Inferior parietal cortex (tissue), 1 donor: ENCODE results near the gene PIK3CB.

ENCODE experiments used
- DNase-seq: peaks from one replicate; pipeline ENCODE4 v3.0.0-alpha.2; 2016; ENCODE audit errors: extremely low spot score

Gene PIK3CB

DNA sequence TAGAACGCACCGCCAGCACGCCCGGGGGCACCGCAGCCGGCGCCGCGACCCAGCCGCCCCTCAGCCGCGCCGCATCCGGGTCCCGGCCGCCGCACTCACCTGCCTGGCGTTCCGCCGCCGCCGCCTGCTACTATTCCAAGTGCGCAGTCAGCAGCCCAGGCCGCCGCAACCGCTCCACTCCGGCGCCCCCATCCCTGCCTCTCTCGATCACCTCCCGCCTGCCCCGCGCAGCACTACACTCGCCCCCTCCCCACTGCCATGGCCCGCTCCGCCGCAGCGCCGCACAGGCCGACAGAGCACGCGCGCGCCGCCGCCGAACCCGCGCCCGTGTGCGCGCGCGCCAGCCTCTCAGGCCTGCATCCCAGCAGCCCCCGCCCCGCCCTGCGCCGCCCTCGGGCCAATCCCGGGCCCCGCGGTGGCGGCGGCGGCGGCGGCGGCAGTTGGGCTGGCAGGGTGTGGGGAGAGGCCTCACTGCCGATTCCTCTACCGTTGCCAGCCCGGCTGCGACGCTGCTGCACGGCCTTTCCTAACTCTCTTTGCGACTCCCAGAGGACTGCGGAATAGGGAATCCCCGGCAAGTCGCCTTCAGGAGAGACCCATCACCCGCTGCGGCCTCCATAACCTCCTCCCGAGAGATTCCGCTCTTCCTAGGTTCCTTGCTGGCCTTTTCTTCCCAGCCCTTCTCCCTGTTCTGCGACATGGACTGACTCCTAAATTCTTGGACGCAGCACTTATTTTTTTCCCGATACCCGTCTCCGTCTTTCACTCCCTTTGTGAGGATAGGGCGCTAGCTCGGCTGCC, at the start of gene PIK3CB:
TSS of gene PIK3CB (minus strand) at position 333 of the 801 bp plus-strand sequence. CDS start 75,585 bp downstream, outside the sequence.
- DNase-seq = peak; percentile 73

DNA sequence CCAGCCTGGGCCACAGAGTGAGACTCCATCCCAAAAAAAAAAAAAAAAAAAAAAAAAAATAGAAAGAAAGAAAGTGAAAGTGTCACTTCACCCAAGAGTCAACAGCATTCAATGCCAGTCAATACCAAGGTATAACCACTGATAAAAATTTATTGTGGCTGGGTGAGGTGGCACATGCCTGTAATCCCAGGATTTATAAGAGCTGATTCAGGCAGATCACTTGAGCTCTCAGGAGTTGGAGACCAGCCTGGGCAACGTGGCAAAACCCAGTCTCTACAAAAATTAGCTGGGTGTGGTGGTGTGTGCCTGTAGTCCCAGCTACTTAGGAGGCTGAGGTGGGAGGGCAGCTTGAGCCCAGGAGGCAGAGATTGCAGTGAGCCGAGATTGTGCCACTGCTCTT, 46.5 kb upstream of the PIK3CB start:
- DNase-seq = no peak

DNA sequence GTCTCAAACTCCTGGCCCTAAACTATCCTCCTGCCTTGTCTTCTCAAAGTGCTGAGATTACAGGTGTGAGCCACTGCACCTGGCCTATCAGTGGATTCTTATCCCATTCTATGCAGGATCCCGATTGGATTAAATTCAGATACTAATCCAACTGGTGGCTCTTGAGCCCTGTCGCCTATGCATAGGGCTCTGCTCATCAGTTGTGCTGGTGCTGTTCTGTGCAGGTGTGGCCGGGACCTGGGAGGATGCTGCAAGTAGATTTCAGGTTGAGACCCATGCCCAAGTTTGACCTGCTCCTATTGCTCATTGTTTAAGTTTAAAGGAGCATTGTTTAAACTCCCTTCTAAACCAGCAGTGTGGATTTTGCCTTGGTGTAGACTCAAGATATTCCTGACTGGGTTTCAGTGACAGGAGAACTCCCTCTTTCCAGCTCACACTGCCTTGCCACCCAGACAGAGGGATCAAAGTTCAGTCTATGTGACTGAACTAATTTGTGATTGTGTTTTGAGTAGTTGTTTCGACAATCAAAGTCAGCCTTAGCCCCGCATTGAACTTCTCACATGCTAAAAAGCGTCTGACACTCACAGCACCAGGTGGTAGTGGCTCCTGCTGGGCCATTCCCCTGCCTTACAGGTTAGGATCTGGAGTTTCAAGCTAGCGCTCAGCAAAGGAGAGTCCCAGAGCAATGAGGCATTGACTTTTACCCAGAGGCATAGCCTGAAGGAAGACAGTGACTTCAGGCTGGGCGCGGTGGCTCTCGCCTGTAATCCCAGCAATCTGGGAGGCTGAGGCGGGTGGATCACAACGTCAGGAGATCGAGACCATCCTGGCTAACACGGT, 45.0 kb upstream of the PIK3CB start:
- no peak for DNase-seq

DNA sequence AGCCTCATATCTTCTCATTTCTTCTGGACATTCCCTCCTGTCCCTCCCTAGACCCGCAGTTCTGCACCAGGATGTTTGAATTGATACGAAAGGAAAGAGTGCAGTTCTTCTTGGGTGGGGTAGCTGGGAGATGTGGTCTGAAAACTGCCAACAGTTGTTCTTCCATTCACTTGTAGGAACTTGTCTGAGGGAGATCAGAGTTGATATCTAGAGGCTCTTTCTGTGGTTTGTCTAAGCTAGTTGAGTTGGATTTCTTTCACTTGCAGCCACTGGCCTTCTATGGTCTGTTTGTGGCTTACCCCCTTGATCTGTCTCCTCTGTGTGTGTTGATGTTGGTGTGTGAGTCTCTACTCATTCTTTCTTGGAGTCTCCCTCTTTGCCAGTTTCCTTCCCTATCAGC, 42.5 kb upstream of the PIK3CB start:
- DNase-seq = no peak

DNA sequence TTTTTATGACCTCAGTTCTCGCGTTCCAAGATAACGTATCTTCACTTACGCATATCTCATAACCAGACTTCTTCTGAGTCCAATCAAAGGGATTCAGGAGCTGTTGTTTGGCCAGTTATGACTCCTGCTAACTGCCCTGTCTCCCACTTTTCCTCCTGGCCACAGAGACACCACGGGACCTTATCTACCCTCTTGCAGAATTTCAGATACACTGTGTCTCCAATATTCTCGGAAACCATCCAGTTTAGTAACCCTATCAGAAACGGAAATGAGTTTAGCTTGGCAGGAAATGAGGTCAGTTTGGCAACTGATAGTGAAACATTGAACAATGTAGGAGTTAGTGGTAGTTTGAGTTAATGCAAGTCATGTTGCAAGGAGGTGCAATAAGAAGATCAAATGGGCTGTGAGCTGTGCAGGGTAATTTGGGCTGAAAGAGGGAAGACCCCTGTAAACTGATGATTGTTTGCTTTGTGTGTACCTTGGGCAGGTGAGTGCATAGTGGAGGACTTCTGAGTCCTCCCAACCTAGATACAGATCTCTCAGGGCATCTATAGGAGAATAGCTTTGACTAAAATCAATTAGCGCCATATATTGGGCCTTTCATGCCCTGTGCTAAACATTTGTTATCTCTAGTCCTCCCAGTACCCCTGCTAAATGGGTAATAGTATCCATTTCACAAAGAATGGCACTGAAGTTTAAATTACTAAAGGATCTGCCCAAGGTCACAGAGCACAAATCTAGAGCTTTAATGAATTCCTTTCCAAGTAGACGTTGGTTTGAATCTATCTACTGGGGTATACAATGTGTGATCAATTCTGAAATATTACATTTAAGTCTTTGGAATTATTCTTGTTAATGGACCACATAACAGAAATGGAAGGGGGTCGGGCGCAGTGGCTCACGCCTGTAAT, 41.3 kb upstream of the PIK3CB start:
- DNase-seq = peak; percentile 52

DNA sequence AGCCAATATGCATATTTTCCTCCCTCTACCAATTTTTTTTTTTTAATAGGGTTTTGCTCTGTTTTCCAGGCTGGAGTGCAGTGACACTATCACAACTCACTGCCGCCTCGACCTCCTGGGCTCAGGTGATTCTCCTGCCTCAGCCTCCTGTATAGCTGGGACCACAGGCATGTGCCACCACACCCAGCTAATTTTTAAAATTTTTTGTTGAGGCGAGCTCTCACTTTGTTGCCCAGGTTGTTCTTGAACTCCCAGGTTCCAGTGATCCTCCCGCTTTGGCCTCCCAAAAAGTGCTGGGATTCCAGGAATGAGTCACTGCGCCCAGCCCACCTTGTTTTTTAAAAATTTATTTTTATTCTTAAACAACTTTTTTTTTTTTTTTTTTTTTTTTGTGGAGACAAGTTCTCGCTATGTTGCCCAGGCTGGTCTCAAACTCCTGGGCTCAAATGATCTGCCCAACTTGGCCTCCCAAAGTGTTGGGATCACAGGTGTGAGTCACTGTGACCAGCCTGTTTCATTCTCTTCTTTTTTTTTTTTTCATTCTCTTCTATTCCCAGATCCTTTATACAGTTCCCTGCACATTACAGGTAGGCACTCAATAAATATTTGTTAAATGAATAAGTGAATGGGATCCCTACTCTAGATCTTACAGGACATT, 40.5 kb upstream of the PIK3CB start:
- no peak for DNase-seq

DNA sequence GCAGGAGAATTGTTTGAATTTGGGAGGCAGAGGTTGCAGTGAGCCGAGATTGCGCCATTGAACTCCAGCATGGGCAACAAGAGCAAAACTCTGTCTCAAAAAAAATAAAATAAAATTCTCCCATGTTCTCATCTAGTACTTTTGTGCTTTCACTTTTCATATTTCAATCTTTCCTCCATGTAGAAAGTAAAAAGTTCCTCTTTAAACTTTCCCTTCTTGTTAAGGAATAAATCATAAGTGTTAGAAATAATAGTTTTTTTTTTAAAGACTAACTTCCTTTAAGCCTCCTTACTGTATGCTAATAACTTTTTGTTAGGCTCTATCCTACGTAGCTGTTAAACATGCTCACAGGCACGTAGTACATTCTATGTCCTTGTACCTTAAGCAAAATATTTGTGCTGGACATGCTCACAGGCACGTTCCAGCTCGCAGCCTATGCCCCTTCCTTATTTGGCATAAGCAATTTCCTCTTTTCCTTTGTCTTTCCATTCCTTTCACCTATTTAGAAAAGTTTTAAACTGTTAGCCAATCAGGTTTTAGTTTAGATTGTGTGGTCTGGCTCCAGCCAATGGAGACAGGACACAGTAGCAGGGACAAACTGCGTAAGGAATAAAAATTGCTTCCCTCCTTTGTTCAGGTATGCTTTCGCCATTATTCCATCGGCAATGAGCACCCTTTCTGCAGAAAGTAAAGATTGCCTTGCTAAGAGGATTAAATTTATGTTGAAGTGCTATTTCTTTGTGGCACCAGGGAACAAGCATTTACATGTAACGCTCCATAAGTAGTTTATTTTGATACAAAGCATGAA, 38.9 kb upstream of the PIK3CB start:
- no peak for DNase-seq

DNA sequence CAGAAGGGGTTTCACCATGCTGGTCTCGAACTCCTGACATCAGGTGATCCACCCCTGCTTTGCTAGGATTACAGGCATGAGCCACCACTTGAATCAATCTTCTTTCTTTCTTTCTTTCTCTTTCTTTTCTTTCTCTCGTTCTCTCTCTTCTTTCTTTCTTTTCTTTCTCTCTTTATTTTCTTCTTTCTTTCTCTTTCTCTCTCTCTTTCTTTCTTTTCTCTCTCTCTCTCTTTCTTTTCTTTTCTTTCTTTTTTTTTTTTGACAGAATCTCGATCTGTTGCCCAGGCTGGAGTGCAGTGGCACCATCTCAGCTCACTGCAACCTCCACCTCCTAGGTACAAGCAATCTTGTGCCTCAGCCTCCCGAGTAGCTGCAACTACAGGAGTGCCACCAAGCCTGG, 37.9 kb upstream of the PIK3CB start:
- no peak for DNase-seq

DNA sequence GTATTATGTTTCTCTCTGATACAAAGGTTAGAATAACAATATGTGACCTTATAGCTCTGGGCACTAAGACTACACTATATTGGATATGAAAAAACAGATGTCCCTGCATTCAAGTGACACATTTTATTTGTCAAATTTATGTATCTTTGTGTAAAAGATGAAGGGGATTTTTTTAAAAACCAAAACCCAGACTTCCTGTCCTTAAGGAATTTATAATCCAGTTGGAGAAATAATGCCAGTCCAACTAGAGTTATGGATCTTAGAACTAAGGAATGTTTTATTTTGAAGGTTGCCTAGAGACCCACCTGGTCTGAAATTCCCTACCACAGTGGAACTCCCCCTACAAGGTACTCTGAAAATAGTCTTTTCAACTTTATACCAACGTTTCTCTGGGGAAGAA, 33.3 kb upstream of the PIK3CB start:
- DNase-seq = no peak

DNA sequence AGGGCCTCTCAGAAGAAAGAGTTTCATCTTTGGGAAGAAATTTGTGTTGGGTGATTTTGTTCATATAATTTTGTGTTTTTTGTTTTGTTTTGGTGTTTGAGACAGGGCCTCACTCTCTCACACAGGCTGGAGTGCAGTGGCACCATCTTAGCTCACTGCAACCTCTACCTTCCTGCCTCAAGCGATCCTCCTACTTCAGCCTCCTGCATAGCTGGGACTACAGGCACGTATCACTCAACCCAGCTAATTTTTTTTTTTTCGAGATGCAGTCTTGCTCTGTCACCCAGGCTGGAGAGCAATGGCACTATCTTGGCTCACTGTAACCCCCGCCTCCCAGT, 29.0 kb upstream of the PIK3CB start:
- no peak for DNase-seq

DNA sequence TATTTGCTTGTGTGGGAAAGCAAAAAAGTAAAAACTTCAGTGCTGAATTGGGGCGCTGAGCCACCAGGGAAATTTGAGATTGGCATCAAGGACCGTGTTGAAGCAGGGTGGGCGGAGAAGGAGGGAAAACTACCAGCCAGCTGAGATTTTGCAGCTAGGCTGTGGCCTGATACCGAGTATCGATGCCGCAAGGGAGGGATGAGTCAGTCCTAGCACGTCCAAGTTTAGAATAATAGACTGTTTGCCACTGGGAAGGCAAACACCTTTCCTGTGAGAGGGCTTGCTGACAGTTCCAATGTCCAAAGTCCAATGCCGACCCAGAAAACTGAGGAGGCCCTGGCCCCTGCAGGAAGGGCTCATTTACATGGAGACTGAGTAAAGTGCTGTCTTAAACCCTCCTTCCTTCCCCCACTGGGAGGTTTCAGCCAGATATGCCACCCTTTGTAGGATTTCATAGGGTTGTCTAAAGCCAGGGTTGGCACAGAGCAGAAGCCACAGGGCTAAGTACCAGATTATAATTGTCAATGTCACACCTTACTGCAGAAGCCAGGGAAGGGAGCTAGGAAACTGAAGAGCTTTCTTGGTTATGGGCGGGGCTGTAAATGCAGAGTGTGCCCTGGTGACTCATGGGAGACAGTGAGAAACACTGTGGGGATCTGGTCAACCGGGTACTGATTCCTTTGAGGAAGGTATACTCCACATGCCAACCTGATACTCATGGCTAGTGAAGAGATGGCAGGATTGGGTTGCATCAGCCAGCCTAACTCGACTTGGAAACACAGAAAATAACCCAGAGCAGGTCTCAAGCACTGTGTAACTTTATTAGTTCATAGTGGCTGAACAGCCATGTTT, 28.4 kb upstream of the PIK3CB start:
- DNase-seq = peak; percentile 68

DNA sequence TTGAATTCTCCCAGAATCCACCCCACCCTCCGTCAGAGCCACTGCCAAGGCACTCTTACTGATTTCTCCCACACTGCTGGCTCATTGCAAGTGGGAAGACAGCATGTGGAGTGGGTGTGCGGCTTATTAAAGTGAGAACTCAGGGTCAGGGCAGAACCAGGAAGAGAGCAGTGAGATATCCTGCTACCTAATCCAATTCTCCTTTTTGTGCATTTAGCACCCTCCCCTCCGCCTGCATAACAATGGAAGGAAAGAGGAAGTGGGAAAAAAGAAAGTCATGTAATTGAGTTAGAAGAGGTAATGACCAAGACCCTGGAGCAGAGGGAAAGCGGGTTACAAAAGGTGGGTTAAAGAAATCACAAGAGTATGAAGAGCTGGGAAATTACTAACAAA, 27.8 kb upstream of the PIK3CB start:
- no peak for DNase-seq

DNA sequence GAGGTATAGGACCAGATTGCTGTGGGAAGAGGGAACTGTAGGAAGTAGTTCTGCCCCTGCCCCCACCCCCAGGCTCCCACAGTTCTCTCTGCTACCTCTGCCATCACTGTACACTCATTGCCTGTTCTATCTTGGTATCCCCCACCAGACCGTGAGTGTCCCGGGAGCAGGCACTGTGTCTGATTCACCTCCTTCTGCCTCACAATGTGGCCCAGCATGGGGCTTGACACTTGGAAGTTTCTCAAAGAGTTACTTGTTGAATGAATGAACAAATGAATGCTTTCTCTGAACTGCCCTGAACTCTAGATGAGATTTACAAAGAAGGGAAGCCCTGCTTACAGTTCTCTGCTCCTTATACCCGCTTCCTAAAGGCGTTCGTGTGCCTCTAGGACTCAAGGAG, 27.1 kb upstream of the PIK3CB start:
- DNase-seq = no peak

DNA sequence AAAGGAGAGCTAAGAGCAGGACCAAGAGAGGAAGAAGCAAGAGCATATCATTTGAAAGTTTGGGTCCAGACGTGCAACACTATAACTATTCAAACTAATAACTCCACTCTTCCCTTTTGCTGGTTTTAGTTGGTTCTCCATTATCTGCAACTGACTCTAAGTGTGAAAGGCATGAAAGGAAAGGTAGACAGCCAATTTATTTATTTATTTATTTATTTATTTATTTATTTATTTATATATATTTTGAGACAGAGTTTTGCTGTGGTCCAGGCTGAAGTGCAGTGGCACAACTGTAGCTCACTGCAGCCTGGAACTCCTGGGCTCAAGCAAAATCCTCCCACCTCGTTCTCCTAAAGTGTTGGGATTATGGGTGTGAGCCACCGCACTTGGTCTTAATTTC, 22.1 kb upstream of the PIK3CB start:
- no peak for DNase-seq

DNA sequence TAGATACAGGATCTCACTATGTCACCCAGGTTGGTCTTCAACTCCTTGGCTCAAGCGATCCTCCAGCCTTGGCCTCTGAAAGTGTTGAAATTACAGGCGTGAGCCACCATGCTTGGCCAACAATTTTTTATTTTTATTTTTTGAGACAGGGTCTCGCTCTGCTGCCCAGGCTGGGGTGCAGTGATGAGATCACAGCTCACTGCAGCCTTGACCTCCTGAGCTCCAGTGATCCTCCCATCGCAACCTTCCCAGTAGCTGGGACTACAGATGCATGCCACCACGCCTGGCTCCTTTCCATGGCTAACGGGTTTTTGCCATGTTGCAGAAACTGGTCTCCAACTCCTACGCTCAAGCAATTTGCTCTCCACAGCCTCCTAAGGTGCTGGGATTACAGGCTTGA, 20.2 kb upstream of the PIK3CB start:
- no peak for DNase-seq

DNA sequence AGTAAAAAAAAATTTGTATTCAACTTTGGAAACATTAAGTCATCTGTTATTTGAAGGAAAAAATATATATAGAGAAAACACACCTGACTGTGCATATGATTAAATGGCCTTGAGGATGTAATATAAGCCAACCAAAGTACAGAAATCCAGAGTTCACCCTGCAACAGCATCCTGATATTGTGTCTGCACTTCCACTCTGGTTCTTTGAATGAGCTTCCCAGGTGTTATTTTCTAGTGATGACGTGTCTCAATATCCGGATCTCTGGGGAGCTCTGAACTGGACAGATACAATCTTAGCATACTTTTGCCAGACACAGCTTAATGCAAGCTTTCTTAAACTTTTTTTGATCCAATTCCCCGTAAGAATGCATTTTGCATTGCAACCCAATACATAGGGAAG, 19.5 kb upstream of the PIK3CB start:
- no peak for DNase-seq

DNA sequence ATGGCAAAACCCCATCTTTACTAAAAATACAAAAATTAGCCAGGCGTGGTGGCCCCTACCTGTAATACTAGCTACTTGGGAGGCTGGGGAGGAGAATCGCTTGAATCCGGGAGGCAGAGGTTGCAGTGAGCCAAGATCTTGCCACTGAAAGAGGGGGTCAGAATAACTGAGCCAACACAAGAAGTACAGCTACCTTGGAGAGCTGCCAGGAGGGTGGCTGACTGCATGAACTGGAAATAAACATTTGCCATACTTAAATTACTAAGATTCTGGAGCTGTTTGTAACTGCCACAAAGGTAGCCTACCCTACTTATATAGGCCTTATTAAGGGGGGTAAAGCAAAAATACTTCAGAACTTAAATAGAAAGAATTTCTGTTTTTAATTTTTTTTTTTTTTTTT, 15.4 kb upstream of the PIK3CB start:
- DNase-seq = no peak

DNA sequence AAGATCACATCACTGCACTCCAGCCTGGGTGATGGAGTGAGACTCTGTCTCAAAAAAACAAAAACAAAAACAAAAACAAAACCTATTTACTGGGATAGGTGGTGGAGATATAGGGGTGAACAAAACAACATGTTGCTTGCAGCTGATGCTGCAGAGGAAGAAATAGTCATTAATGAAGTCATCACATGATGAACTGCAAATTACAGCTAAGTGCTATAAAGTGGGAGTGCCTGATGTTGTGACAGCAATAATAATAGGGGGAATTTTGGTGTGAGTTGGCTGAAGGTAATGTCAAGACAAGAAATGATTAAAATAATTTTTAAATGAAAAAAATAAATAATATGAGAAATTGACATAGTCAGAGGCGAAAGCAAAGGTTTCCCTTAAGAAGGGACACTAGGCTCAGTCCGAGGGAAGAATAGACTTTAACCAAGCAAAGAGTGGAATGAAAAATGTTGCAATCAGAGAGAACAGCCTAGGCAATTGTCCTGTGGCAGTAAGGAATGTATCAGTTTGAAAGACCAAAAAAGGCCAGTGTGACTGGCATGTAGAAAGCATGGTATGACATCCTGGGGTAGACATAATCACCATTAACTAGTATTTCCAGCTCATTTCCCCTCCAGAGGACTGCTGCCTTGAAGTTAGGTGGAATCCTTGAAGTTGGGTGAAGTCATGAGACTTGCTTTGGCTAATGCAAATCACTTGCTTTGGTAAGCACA, 14.7 kb upstream of the PIK3CB start:
- no peak for DNase-seq

DNA sequence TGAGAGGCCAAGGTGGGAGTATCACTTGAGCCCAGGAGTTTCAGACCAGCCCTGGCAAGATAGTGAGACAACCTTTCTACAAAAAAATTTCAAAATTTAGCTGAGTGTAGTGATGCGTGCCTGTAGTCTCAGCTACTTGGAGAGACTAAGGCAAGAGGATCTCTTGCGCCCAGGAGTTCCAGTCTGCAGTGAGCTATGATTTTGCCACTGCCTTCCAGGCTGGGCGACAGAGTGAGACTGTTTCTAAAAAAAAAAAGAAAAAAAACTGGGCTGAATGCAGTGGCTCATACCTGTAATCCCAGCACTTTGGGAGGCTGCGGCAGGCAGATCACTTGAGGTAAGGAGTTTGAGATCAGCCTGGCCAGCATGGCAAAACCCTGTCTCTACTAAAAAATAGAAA, 14.0 kb upstream of the PIK3CB start:
- DNase-seq = no peak
